GM12878 (cell line): ENCODE measurements around the gene C8G. TPM values are rescaled to one million over a fixed set of nuclear protein-coding genes. Genes with fewer than 3 reads are reported as not detected.

Experiments used
- ATAC-seq: fragments of 200-7000 bp; cut with Tn5 transposase; 3 replicates; pipeline ENCODE4 v1.9.1; 2020; ENCODE audit warnings: mild to moderate bottlenecking, moderate library complexity
- BruUV-seq: library from RNA; stranded (reverse); fragments of 400-500 nt; replicated peaks from 2 replicates; lab custom pipeline; 2021; lab: Mats Ljungman, UMichigan
- CTCF ChIA-PET: fragments of 300-600 bp; sonication (Branson Sonifier 250); formaldehyde crosslinking; extraction: SDS; loops from one replicate; lab custom pipeline; 2021; ENCODE audit warnings: inconsistent platforms; lab: Yijun Ruan, JAX
- POLR2A ChIA-PET: fragments of 350-600 bp; formaldehyde crosslinking; extraction: SDS; loops from one replicate; lab custom pipeline; 2021; ENCODE audit warnings: inconsistent platforms; lab: Charles Lee
- RAD21 ChIA-PET: fragments of 300-600 bp; sonication (Branson Sonifier 250); formaldehyde crosslinking; loops from one replicate; lab custom pipeline; 2023; ENCODE audit warnings: antibody characterized with exemption; ENCODE audit not compliant: unreplicated experiment; lab: Charles Lee
- SMC1A ChIA-PET: fragments of 300-600 bp; sonication (Branson Sonifier 250); formaldehyde crosslinking; loops from one replicate; lab custom pipeline; 2023; ENCODE audit not compliant: unreplicated experiment, uncharacterized antibody; lab: Charles Lee
- DNase-seq: peaks from one replicate; pipeline ENCODE4 v3.0.0-alpha.2; 2011; ENCODE audit warnings: low read depth, low spot score
- FAIRE-seq: peaks from 3 replicates; lab custom pipeline; 2011; peaks lifted over from hg19 to GRCh38; lab: Jason Lieb, UNC
- H2AFZ ChIP-seq: 2 replicates; pipeline ENCODE4 v1.6.0; 2011; ENCODE audit warnings: low read depth, low read length, control low read depth; ENCODE audit not compliant: control insufficient read depth
- H3K27ac ChIP-seq: 2 replicates; pipeline ENCODE4 v1.5.1; 2011; ENCODE audit warnings: control low read depth; ENCODE audit not compliant: control insufficient read depth, insufficient read depth
- H3K27me3 ChIP-seq, 2 experiments: replicated peaks in 1 of 2; 2 replicates each; pipeline versions ENCODE4 v1.6.0 to v1.6.1; 2011; ENCODE audit warnings: low read length in 1 of 2; ENCODE audit not compliant: control insufficient read depth in 2 of 2, insufficient read depth in 2 of 2
- H3K36me3 ChIP-seq, 2 experiments: 2 replicates each; pipeline ENCODE4 v1.5.1; 2011; ENCODE audit warnings: low read length in 1 of 2; ENCODE audit not compliant: control insufficient read depth in 2 of 2, insufficient read depth in 2 of 2
- H3K4me1 ChIP-seq: 2 replicates; pipeline ENCODE4 v1.6.1; 2011; ENCODE audit warnings: mild to moderate bottlenecking, low read length, moderate library complexity, mixed read lengths; ENCODE audit not compliant: control insufficient read depth, insufficient read depth
- H3K4me2 ChIP-seq: 2 replicates; pipeline ENCODE4 v1.6.0; 2011; ENCODE audit warnings: control low read depth; ENCODE audit not compliant: control insufficient read depth, insufficient read depth
- H3K4me3 ChIP-seq: fragments of 200-600 bp; sonication (generic); 2 replicates; pipeline ENCODE4 v1.5.1; 2016
- H3K79me2 ChIP-seq: 2 replicates; pipeline ENCODE4 v1.6.0; 2011; ENCODE audit warnings: low read length; ENCODE audit not compliant: control insufficient read depth, insufficient read depth
- H3K9ac ChIP-seq: 2 replicates; pipeline ENCODE4 v1.8.0; 2011; ENCODE audit warnings: low read length, control low read depth, mixed read lengths; ENCODE audit not compliant: control insufficient read depth, insufficient read depth
- H3K9me3 ChIP-seq: replicated peaks from 3 replicates; pipeline ENCODE4 v1.5.1; 2011; ENCODE audit warnings: mild to moderate bottlenecking, low read length; ENCODE audit not compliant: control insufficient read depth, insufficient read depth
- H4K20me1 ChIP-seq: 2 replicates; pipeline ENCODE4 v1.6.0; 2011; ENCODE audit not compliant: control insufficient read depth, insufficient read depth
- ASH2L ChIP-seq: fragments of 300-600, 200-600 bp; sonication (generic); IDR thresholded peaks from 2 replicates; pipeline ENCODE4 v1.6.1; 2017; ENCODE audit warnings: low read depth, mild to moderate bottlenecking, borderline replicate concordance
- CBFB ChIP-seq: IDR thresholded peaks from 2 replicates; pipeline ENCODE4 v1.6.1; 2016; ENCODE audit warnings: antibody characterized with exemption, low read depth
- CREB1 ChIP-seq: IDR thresholded peaks from 2 replicates; pipeline ENCODE4 v1.6.1; 2012; ENCODE audit warnings: low read depth, mild to moderate bottlenecking, inconsistent platforms
- MTA3 ChIP-seq: IDR thresholded peaks from 2 replicates; pipeline ENCODE4 v1.6.1; 2012; ENCODE audit warnings: low read length, inconsistent platforms, borderline replicate concordance
- NBN ChIP-seq: fragments of 450-650 bp; IDR thresholded peaks from 2 replicates; pipeline ENCODE4 v1.6.1; 2016
- NFYB ChIP-seq: IDR thresholded peaks from 2 replicates; pipeline ENCODE4 v1.6.1; 2011; ENCODE audit warnings: low read depth, mild to moderate bottlenecking, low read length, improper control_type of control experiment, moderate library complexity; ENCODE audit not compliant: insufficient read depth
- NRF1 ChIP-seq: conservative IDR thresholded peaks from 2 replicates; pipeline ENCODE4 v1.6.1; 2011; ENCODE audit warnings: mild to moderate bottlenecking, low read depth, low read length, improper control_type of control experiment
- PAX5 ChIP-seq: IDR thresholded peaks from 2 replicates; pipeline ENCODE4 v1.6.1; 2011; ENCODE audit warnings: low read depth, low read length, borderline replicate concordance
- RCOR1 ChIP-seq: conservative IDR thresholded peaks from 2 replicates; pipeline ENCODE4 v1.6.1; 2012; ENCODE audit warnings: low read depth, low read length, improper control_type of control experiment
- SRF ChIP-seq, 2 experiments: IDR thresholded peaks; 2 replicates each; pipeline ENCODE4 v1.6.1; 2011; ENCODE audit warnings: low read depth in 2 of 2, low read length in 2 of 2, mild to moderate bottlenecking in 1 of 2, moderate library complexity in 1 of 2
- SUZ12 ChIP-seq: fragments of 200-600 bp; sonication (generic); IDR thresholded peaks from one replicate; pipeline ENCODE4 v1.6.1; 2018; ENCODE audit warnings: antibody characterized with exemption, mild to moderate bottlenecking; ENCODE audit not compliant: unreplicated experiment
- TCF12 ChIP-seq: IDR thresholded peaks from 2 replicates; pipeline ENCODE4 v1.6.1; 2011; ENCODE audit warnings: low read depth, mild to moderate bottlenecking, low read length
- WGBS: methylation state at CpG from one replicate; pipeline ENCODE4 v1.1.6; 2016; ENCODE audit warnings: low lambda C conversion rate; ENCODE audit not compliant: insufficient replicate concordance, insufficient coverage; ENCODE audit errors: missing lambda C conversion rate; 5-methylcytosine and 5-hydroxymethylcytosine counted together
- in situ Hi-C: fragments of 300-500 bp; cut with MboI; formaldehyde crosslinking; loops from 9 replicates; pipeline ENCODE4 v1.14.3; 2018; ENCODE audit warnings: mixed read lengths
- intact Hi-C: fragments of 100-400 bp; cut with micrococcal nuclease; formaldehyde crosslinking; loops from one replicate; pipeline ENCODE4 v1.14.2; 2022; ENCODE audit not compliant: unreplicated experiment
- polyA plus RNA-seq, 11 experiments: library from polyadenylated mRNA; depleted of rRNA in 4 of 11; unstranded in 6 of 11; stranded (reverse) in 5 of 11; fragments of >200 nt; fragmentation: Nextera tagmentation in 4 of 11; fragmentation: Illumina TruSeq in 1 of 11; extraction: Ambion mirVana in 4 of 11; extraction: Trizol in 1 of 11; gene quantifications; 1 replicate in 1 of 11; 2 replicates in 10 of 11; pipeline versions ENCODE4 v1.2.1 to v1.2.3, GENCODE V29; 2011 to 2016; ENCODE audit warnings: inconsistent platforms in 2 of 11, missing spikeins in 2 of 11, low read depth in 1 of 11
- total RNA-seq, 4 experiments: library from RNA; depleted of rRNA in 3 of 4; stranded (reverse); fragments of >200 nt in 3 of 4; fragmentation: Illumina TruSeq in 1 of 4; extraction: Trizol in 1 of 4; gene quantifications; 2 replicates each; pipeline versions ENCODE4 v1.2.1 to v1.2.3, GENCODE V29; 2013 to 2021
- TF ChIP-seq, protein P1 (sequence below): IDR thresholded peaks from 2 replicates; pipeline ENCODE4 v1.6.1; 2011; ENCODE audit warnings: borderline replicate concordance, low read depth, mild to moderate bottlenecking, moderate library complexity, low read length; ENCODE audit not compliant: insufficient read depth, poor library complexity, severe bottlenecking
- TF ChIP-seq, protein P2 (sequence below): fragments of 450-650 bp; IDR thresholded peaks from 2 replicates; pipeline ENCODE4 v1.6.1; 2017; ENCODE audit warnings: mild to moderate bottlenecking, low read depth, inconsistent platforms; ENCODE audit not compliant: poor library complexity, severe bottlenecking
- TF ChIP-seq, protein P3 (sequence below), 3 experiments: IDR thresholded peaks in 2 of 3; conservative IDR thresholded peaks in 1 of 3; 2 replicates each; pipeline ENCODE4 v1.5.1; 2011; ENCODE audit warnings: low read depth in 3 of 3, low read length in 3 of 3, mild to moderate bottlenecking in 3 of 3, control low read depth in 2 of 3, moderate library complexity in 2 of 3, inconsistent platforms in 1 of 3, mixed read lengths in 1 of 3; ENCODE audit not compliant: control insufficient read depth in 2 of 3, insufficient read depth in 1 of 3; ENCODE audit errors: extremely low read depth in 1 of 3

Gene C8G
- total and polyA plus RNA-seq, 10 of the 15 experiments (the other 5 are each of a cell fraction or from before 2014, with no cell fraction given), result 0.26 to 0.69 (median 0.50) TPM; not detected in 7

DNA sequence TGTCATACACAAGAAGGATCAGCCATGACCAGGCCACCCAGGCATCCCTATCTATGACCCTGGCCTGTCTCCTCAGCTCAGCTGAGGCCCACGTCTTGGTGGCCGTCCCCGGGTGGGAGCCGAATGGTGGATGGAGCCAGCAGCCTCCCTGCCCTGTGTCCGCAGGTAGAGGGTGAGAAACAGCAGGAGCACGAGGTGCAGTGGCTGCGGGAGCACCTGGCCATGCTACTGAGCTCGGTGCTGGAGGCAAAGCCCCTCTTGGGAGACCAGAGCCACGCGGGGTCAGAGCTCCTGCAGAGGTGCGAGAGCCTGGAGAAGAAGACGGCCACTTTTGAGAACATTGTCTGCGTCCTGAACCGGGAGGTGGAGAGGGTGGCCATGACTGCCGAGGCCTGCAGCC lies 25.0 kb upstream of the C8G start (continued):
- no peak for TF ChIP-seq SRF (IDR thresholded peaks at IDR 0.05; ENCODE audit: low read depth in 2 of 2, low read length in 2 of 2)
- TF ChIP-seq NFYB, result no peak
- no peak for TF ChIP-seq NRF1
- TF ChIP-seq PAX5, result no peak
- no peak for TF ChIP-seq ASH2L
- TF ChIP-seq CREB1, result no peak
- TF ChIP-seq RCOR1, result no peak

DNA sequence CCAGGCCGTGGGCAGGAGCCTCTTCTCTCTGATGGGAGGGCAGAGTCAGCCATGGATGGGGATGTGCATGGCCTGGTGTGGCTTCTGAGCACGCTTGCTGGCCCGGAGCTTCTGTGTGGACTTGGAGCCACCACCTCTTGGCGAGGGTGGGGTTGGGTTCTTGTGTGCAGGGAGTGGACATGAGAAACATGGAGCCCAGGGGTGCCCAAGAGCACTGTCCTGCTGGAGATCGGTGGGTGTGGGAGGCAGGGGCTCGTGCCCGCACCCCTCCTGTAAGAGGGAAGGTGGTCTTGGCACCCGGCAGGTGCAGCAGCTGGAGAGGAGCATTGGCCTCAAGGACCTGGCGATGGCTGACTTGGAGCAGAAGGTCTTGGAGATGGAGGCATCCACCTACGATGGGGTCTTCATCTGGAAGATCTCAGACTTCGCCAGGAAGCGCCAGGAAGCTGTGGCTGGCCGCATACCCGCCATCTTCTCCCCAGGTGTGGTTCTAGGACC lies 24.3 kb upstream of the C8G start:
- RAD21 ChIA-PET, result interaction anchor here (0.6 kb wide), 1 partner anchor 65 kb away, joined by 3 read pairs; no protein-coding TSS in a partner anchor
- BruUV-seq, result no TSS peak
- TF ChIP-seq, protein P1, sequence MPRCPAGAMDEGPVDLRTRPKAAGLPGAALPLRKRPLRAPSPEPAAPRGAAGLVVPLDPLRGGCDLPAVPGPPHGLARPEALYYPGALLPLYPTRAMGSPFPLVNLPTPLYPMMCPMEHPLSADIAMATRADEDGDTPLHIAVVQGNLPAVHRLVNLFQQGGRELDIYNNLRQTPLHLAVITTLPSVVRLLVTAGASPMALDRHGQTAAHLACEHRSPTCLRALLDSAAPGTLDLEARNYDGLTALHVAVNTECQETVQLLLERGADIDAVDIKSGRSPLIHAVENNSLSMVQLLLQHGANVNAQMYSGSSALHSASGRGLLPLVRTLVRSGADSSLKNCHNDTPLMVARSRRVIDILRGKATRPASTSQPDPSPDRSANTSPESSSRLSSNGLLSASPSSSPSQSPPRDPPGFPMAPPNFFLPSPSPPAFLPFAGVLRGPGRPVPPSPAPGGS, result no peak
- no peak for TF ChIP-seq NBN
- no peak for TF ChIP-seq SUZ12
- TF ChIP-seq MTA3, result no peak
- TF ChIP-seq, protein P2, sequence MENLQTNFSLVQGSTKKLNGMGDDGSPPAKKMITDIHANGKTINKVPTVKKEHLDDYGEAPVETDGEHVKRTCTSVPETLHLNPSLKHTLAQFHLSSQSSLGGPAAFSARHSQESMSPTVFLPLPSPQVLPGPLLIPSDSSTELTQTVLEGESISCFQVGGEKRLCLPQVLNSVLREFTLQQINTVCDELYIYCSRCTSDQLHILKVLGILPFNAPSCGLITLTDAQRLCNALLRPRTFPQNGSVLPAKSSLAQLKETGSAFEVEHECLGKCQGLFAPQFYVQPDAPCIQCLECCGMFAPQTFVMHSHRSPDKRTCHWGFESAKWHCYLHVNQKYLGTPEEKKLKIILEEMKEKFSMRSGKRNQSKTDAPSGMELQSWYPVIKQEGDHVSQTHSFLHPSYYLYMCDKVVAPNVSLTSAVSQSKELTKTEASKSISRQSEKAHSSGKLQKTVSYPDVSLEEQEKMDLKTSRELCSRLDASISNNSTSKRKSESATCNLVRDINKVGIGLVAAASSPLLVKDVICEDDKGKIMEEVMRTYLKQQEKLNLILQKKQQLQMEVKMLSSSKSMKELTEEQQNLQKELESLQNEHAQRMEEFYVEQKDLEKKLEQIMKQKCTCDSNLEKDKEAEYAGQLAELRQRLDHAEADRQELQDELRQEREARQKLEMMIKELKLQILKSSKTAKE, result no peak
- TF ChIP-seq CBFB, result no peak
- TF ChIP-seq, protein P3, sequence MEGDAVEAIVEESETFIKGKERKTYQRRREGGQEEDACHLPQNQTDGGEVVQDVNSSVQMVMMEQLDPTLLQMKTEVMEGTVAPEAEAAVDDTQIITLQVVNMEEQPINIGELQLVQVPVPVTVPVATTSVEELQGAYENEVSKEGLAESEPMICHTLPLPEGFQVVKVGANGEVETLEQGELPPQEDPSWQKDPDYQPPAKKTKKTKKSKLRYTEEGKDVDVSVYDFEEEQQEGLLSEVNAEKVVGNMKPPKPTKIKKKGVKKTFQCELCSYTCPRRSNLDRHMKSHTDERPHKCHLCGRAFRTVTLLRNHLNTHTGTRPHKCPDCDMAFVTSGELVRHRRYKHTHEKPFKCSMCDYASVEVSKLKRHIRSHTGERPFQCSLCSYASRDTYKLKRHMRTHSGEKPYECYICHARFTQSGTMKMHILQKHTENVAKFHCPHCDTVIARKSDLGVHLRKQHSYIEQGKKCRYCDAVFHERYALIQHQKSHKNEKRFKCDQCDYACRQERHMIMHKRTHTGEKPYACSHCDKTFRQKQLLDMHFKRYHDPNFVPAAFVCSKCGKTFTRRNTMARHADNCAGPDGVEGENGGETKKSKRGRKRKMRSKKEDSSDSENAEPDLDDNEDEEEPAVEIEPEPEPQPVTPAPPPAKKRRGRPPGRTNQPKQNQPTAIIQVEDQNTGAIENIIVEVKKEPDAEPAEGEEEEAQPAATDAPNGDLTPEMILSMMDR (IDR thresholded peaks at IDR 0.05 in 2 of 3, conservative IDR thresholded peaks at IDR 0.05 in 1 of 3; ENCODE audit: control insufficient read depth in 2 of 3, extremely low read depth in 1 of 3, insufficient read depth in 1 of 3, low read depth in 3 of 3, low read length in 3 of 3), result no peak
- TF ChIP-seq TCF12, result no peak

More for the DNA sequence above, 24.3 kb upstream of the C8G start:
- no peaks in the 10 kb centered on the region for H3K4me1 ChIP-seq
- CTCF ChIA-PET, result no interaction called here
- no peak overlapping the region for H2AFZ ChIP-seq
- POLR2A ChIA-PET, result interaction anchor here (0.6 kb wide), 1 partner anchor 230 kb away, joined by 3 read pairs; no protein-coding TSS in a partner anchor
- FAIRE-seq, result no peak
- intact Hi-C loops (no loop called here), in situ Hi-C loops (no loop called here)
- H3K4me2 ChIP-seq, result no peak overlapping the region
- WGBS, result 97% methylated on average over 14 of the region's 14 CpGs
- SMC1A ChIA-PET, result no interaction called here
- no peak overlapping the region for H3K4me3 ChIP-seq
- H3K9me3 ChIP-seq, result no peaks in the 10 kb centered on the region
- H3K36me3 ChIP-seq, result peaks cover 40 to 47% of the 10 kb centered on the region in 2 experiments; a peak in 3 of 4 replicates
- ATAC-seq, result no peak
- H3K27me3 ChIP-seq, result no peaks in the 10 kb centered on the region
- H3K27ac ChIP-seq, result no peak overlapping the region
- no peaks in the 10 kb centered on the region for H3K79me2 ChIP-seq
- no peak for DNase-seq
- H3K9ac ChIP-seq, result no peak overlapping the region
- H4K20me1 ChIP-seq, result no peaks in the 10 kb centered on the region
